ENCODE results near the gene PALM. TPM values are rescaled to one million over a fixed set of nuclear protein-coding genes. Genes with fewer than 3 reads are reported as not detected.

PALM gene, protein sequence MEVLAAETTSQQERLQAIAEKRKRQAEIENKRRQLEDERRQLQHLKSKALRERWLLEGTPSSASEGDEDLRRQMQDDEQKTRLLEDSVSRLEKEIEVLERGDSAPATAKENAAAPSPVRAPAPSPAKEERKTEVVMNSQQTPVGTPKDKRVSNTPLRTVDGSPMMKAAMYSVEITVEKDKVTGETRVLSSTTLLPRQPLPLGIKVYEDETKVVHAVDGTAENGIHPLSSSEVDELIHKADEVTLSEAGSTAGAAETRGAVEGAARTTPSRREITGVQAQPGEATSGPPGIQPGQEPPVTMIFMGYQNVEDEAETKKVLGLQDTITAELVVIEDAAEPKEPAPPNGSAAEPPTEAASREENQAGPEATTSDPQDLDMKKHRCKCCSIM
- 100 to 1,000 TPM in 1 of 4 donors, 10 to 100 TPM in 3; 57.1 to 228 (median 77.4) TPM for total RNA-seq

DNA sequence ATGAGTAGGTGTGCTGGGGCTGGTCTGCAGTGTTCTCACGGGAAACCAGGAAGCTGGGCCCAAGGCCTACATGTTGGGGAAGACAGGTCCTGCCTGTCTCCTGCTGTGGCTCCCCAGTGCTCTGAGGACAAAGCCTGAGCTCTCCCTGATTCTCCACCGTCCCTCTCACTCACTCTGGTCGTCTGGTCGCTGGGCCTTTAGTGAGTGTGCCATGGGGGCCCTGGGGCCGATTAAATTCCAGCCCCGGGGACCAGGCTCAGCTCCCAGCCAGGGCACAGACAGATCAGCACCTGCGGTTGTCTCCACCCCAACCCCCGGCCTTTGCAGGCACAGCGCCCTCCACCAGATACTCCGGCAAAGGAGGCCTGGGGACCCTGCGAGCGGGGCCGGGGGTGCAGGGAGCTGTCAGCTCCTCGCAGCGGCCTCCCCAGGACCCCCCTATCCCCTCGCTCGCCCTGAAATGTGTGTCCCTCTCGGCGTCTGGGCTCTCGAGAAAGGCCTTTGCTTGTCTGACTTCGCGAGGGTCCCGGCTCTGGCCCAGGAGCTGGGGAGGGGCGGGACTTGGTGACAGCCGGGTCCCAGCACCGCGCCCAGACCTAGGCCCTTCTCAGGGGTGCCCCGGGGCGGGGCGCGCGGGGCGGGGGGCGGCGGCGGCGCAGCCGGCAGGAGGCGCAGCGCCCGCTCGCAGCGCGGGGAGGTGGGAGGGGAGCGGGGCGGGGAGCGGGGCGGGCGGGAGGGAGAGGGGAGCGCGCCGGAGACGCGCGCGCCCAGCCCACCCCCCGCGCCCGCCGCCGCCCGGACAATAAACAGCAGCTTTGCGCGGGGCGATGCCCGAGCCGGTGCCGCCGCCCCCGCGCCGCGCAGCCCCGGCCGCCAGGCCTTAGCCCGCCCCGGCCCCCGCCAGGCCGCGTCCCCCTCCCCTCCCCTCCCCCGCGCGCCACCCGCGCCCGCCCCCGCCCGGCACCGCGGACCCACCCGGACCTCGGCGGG lies at the start of gene PALM:
Gene PALM (plus strand): TSS at position 782 of the 990 bp plus-strand sequence. CDS start 212 bp downstream, outside the sequence.
- TF ChIP-seq, protein P1, sequence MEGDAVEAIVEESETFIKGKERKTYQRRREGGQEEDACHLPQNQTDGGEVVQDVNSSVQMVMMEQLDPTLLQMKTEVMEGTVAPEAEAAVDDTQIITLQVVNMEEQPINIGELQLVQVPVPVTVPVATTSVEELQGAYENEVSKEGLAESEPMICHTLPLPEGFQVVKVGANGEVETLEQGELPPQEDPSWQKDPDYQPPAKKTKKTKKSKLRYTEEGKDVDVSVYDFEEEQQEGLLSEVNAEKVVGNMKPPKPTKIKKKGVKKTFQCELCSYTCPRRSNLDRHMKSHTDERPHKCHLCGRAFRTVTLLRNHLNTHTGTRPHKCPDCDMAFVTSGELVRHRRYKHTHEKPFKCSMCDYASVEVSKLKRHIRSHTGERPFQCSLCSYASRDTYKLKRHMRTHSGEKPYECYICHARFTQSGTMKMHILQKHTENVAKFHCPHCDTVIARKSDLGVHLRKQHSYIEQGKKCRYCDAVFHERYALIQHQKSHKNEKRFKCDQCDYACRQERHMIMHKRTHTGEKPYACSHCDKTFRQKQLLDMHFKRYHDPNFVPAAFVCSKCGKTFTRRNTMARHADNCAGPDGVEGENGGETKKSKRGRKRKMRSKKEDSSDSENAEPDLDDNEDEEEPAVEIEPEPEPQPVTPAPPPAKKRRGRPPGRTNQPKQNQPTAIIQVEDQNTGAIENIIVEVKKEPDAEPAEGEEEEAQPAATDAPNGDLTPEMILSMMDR (IDR thresholded peaks at IDR 0.05; ENCODE audit: low read depth): no peak

DNA sequence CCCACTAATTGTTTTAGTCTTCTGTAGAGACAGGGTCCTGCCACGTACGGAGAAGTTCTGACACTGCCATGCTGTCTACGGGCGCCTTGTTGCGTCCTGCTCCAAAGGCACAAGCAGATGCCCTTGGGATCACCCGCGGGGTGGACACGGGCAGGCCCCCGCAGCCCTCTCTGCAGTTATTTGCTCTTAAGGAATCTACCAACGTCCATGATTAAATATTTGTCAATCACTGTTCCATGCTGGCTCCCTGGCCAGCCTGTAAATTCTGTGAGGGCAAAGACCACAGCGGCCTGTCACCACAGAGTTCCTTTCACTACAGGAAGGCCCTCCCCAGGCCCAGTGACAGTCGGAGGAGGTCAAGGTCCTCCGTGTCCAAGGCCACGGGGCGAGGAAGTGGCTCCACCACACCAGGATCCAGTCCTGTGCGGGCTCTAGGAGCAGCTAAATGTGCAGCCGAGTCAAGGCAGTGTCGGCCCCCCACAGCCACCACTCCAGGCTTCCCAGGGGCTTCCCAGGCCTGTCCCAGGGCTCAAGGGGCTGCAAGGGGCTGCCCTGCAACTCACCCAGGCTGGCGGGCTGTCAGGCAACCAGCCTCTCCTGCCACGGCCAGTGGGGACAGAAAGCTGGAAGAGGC lies 47.8 kb upstream of the PALM start:
- TF ChIP-seq, protein P1 (IDR thresholded peaks at IDR 0.05; ENCODE audit: low read depth): no peak

DNA sequence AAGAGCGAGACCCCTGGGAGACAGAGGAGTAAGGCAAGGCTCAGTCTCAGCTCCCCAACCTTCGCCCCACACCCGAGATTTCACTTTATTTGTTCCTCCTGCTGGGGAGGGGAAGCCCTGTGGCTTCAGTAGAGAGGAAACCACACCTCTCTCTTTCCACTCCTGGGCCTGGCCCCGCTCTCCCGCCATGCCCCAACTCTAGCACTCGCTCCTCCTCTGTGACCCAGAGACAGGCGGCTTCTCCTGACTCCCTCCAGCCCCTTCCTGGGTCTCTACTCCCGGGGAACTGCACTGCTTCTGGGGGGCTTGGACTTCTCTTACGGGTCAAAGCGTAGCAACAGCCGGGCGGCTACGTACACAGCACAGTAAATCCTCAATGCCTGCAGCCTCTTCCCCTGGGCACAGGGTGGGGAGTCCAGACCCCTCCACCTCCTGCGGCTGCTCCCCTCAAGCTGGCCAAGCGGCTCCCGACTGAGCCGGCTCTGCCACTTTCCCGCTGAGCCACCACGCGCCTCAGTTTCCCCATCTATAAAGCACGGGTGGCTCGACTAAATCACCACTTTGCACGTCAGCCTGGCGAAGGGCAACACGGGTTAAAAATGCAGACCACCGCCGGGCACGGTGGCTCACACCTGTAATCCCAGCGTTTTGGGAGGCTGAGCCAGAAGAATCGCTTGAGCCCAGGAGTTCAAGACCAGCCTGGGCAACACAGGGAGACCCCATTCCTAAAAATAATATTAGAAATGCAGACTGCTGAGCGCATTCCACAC lies 47.1 kb upstream of the PALM start:
- TF ChIP-seq, protein P1 (IDR thresholded peaks at IDR 0.05; ENCODE audit: low read depth): no peak

DNA sequence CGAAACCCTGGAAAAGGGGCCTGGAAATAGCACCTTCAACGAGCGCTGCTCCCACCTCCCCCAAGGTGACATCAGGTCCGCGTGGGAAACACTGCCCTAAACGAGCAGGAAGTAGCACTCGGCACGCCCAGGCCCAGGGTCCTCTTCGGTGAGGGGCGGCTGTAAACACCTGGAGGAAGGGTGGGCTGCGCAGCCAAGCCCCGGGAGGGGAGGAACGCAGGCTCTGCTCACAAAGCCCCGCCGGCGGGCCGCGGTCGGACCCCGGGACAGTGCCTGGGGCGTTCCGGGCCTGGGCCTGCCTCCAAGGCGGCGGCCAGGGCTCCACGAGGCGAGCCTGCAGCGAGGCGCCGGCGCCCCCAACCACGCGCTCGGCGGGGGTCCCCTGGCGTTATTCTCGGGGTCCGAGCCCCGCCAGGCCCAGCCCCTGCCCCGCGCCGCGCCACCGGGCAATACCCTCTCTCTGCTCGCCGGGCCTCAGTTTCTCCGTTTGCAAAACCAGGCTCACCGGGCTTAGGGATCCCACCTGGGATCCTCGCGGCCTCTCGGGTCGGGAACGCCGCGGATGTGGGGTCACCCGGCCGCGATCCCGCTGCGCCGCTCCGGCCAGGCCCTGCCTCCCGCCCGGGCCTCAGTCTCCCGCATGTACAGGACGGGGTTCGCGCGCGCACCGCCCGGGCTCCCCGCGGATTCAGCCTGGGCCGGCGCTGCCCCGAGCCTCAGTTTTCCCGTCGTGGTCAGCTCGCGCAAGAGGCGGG lies 46.4 kb upstream of the PALM start:
- TF ChIP-seq, protein P1 (IDR thresholded peaks at IDR 0.05; ENCODE audit: low read depth): no peak

DNA sequence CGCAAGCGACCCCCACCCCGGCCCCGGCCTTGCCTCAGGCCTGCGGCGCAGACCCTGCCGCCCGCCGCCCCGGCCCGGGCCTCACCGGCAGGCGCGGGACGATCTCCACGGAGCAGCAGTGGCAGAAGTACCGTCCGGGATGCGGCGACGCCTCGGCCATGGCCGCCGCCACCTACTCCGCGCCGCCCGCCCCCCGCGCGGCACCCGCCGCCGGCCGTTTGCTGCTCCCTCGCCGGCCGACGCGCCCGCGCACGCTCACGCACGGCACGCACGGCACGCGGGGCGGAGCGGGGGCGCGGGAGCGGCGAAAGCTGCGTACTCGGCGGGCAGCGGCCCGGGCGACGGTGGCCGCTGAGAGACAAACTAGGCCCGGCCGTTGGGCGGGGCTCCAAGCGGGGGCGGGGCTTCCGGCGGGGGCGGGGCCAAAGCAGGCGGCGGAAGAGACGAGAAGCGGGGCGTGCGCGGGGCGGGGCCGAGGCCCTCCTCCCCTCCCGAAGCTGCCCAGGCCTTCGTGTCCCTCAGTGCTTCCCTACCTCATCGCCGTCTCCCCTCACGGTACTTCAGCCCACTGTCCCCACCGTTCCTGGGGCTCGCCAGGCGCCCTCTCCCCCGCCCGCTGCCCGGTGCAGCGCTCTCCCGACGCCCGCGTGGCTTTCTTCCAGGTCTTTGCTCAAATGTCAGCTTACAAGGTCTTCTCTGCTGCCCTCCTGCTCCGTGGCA lies 45.6 kb upstream of the PALM start, which contains the start of gene RNF126:
Gene RNF126 (minus strand): TSS at position 253 of the 720 bp plus-strand sequence. CDS start 93 bp downstream, at position 160.
- TF ChIP-seq, protein P1 (IDR thresholded peaks at IDR 0.05; ENCODE audit: low read depth): no peak

All from subcutaneous adipose tissue (tissue), 4 donors.